ENCODE results near the gene CD244.

CD244 gene

DNA sequence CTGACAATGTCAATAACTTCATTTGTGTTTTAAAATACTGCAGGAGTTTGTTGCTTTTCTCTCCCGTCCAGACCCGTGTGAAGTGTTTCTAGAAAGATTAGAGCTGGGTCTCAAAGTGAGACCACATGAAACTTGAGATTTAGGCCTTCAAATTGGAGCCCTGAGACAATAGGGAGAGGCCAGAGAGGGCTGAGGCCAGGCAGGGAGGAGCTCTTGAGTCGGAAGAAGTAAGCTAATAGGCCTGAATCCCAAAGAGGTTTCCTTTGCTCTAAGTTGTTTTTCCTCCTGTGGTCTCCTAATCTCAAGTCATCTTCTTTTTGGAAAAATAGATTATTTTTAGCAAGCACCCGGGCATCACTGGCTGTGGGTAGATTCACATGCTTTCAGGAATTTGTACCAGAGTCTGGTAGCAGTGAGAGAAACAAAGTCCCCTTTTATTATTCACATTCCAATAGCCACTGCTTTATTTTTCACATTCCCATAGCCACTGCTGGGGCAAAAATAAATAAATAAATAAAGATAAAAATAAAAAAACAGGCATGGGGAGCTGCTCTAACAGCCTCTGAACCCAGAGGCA lies 25.6 kb downstream of the CD244 start:
- TF ChIP-seq, protein P1, sequence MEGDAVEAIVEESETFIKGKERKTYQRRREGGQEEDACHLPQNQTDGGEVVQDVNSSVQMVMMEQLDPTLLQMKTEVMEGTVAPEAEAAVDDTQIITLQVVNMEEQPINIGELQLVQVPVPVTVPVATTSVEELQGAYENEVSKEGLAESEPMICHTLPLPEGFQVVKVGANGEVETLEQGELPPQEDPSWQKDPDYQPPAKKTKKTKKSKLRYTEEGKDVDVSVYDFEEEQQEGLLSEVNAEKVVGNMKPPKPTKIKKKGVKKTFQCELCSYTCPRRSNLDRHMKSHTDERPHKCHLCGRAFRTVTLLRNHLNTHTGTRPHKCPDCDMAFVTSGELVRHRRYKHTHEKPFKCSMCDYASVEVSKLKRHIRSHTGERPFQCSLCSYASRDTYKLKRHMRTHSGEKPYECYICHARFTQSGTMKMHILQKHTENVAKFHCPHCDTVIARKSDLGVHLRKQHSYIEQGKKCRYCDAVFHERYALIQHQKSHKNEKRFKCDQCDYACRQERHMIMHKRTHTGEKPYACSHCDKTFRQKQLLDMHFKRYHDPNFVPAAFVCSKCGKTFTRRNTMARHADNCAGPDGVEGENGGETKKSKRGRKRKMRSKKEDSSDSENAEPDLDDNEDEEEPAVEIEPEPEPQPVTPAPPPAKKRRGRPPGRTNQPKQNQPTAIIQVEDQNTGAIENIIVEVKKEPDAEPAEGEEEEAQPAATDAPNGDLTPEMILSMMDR (IDR thresholded peaks at IDR 0.05; ENCODE audit: insufficient read depth, low read depth, low read length, missing control alignments): no peak
- no peak overlapping the region for H3K4me3 ChIP-seq (ENCODE audit: low read depth, low read length)
- peak; percentile 20 for DNase-seq (ENCODE audit: low read depth)

DNA sequence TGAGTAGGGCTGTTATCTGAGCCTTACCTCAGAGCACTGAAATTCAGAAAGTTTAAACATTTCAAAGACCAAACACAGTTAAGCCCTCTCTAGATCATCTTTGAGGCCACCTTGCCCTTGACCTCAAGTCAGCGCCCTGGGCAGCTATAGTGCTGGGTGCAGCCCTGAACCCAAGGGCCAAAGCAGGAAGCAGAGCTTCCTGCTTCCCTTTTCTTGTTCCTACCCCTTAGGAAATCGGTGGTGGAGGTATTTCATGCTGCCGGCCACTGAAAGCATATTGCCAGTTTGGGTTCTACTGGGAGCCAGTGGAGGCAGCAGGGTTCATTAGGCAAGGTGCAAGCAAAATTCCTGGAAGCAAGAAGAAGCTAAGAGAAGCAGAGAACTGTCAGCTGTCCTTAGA lies 26.1 kb downstream of the CD244 start:
- DNase-seq (ENCODE audit: low read depth): peak; percentile 6
- TF ChIP-seq, protein P1 (IDR thresholded peaks at IDR 0.05; ENCODE audit: insufficient read depth, low read depth, low read length, missing control alignments): no peak
- H3K4me3 ChIP-seq (ENCODE audit: low read depth, low read length): no peak overlapping the region

DNA sequence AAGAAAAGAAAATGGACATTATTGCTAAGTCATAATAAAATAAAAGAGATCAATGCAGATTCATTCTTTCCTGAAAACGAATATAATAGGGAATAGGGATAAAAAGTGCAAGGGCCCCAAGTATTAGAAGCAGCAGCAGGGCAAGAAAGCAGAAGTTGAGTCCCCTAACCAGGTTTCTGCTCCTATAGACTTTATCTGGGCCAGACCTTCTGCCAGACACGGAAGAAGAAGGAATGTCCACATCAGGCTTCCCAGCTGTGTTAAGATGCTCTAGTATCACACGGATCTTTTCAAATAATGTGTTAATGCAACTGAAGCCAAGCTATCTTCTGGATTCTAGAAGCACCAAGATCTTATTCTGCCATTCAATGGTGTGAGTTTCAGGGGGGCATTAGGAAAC lies 26.9 kb downstream of the CD244 start:
- H3K4me3 ChIP-seq (ENCODE audit: low read depth, low read length): no peak overlapping the region
- TF ChIP-seq, protein P1 (IDR thresholded peaks at IDR 0.05; ENCODE audit: insufficient read depth, low read depth, low read length, missing control alignments): no peak
- no peak for DNase-seq (ENCODE audit: low read depth)

DNA sequence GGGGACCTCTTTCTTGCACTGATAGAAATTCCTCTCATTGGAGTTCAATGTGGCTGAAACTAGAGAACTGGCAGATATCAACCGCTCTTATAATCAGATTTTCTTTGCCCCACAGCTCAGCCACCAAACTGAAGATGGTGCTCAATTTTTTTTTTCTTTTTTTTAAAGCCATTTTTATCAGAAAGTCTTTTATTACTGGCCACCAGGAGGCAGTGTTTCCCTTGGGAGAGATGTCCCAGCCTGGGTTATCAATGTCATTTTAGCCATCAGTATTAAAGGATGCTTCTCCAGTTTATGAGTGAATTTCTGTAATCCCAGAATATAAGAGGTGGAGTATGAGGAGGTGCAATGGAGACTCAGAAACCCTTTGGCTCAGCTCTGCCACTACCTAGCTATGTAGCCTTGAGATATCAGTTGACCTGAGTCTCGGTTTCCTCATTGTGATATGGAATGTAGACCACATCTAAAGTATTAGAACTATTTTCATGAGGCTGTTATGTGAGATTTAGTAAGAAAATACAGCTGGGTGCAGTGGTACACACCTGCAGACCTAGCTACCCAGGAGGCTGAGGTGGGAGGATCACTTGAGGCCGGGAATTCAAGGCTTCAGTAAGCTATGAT lies 27.6 kb downstream of the CD244 start:
- no peak overlapping the region for H3K4me3 ChIP-seq (ENCODE audit: low read depth, low read length)
- DNase-seq (ENCODE audit: low read depth): peak; percentile 75
- TF ChIP-seq, protein P1 (IDR thresholded peaks at IDR 0.05; ENCODE audit: insufficient read depth, low read depth, low read length, missing control alignments): peak; percentile 65

DNA sequence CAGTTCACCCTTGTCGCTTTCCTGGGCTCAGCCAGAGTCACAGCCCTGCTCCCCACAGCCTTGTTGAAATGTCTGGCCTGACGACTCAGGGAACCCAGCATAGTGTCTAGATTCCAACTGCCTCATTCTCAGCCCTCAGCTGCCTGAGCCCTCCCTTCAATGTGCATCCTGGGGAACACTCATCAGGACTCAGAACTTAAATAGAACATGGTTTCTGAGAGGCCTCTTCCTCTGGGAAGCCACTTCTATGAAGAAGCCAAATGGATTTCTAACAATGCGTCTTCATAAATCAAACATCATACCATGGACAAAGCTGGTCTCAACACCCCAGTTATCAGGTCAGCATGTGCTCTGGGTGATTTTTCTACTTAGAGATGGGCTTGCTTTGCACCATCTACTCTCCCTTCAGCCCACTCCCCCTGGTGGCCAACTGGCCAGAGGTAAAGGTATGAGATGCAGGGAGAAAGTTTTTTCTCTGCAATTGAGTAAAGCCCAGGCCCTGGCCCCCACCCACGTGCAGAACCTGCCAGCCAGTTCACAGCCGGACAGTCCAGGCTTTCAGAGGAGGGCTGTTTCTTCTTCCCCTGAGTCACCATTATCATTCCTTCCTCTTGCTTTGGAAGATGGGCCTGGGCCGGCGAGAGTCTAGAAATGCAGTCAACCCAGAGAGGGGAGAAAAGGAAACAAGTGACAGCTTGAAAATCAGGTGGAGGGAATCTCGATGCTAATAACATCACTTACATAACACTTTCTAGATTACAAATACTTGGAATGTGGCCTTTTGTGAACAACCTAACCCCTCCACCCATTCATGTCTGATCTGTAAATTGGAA lies 32.1 kb downstream of the CD244 start:
- peak; percentile 85 for DNase-seq (ENCODE audit: low read depth)

DNA sequence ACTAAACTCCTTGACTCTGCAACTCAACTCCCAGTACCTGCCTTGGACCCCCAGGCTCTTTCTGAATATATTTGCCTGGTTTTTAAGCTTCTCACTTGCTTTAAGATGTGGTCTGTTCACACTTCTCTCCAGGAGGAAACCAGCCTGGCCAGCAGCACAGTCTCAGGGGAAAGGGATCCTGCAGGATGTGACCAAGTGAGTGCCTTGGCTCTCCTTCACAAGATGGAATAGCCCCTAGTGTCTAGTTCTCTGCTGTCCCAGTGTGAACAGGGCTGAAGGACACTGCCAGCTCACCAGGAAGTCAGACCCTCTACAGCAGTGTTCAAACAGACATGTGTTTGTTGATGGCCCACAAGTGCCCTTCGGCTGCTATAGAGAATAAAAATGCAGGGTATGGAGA lies 32.9 kb downstream of the CD244 start:
- no peak for DNase-seq (ENCODE audit: low read depth)
- no peak overlapping the region for H3K4me3 ChIP-seq (ENCODE audit: low read depth, low read length)
- TF ChIP-seq, protein P1 (IDR thresholded peaks at IDR 0.05; ENCODE audit: insufficient read depth, low read depth, low read length, missing control alignments): no peak

More for the DNA sequence above, 32.1 kb downstream of the CD244 start:
- TF ChIP-seq, protein P1 (IDR thresholded peaks at IDR 0.05; ENCODE audit: insufficient read depth, low read depth, low read length, missing control alignments): peak; percentile 88
- H3K4me3 ChIP-seq (ENCODE audit: low read depth, low read length): no peak overlapping the region
